NCI-H1436 treated with DMSO at 0.1 percent for 48 hours (cell line): ENCODE measurements around the gene PXT1.

ENCODE experiments used
- DNase-seq: peaks from one replicate; lab custom pipeline; 2025; lab: John Stamatoyannopoulos, UW

The PXT1 gene

GRCh38 chr6:36346486-36347273, 96.0 kb downstream of the PXT1 start:
- DNase-seq, result no peak

DNA sequence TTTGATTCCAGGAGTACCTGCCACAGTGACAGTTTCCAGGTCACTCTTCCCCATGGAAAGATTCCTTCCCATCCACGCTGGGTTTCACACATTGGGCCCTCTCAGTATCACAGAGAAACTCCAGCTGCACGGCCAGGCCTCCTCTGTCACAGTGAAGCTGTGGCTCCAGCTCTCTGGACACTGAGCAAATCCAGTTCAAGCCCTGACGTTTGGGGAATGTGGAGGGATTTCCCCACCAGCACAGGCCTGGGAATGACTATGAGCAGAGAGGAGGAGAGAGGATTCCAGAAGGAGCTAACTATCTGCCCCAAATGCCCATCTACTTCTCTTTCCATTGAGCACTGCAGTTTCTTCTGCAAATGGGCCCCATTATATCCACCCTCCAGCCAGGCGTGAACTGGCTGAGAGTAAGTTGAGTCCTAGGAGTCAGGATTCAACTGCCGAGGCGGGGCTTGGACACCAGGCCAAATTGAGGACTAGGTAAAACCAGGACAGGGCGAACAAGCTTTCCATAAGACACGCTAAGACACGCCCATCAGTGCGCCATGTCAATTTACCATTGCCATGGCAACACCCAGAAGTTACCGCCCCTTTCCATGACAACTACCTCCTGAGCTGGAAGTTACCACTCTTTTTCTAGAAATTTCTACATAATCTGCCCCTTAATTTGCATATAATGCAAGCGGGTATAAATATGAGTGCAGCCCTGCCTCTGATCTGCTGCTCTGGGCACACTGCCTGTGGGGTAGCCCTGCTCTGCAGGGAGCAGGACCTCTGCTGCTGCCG, 96.8 kb downstream of the PXT1 start:
- DNase-seq, result no peak

- no peak for DNase-seq
Observed at GRCh38 chr6:36343109-36343680, 99.5 kb downstream of the PXT1 start.

- no peak for DNase-seq
Observed at GRCh38 chr6:36340618-36341454, 101.8 kb downstream of the PXT1 start.
